ENCODE measurements around the gene ZBTB21.

DNA sequence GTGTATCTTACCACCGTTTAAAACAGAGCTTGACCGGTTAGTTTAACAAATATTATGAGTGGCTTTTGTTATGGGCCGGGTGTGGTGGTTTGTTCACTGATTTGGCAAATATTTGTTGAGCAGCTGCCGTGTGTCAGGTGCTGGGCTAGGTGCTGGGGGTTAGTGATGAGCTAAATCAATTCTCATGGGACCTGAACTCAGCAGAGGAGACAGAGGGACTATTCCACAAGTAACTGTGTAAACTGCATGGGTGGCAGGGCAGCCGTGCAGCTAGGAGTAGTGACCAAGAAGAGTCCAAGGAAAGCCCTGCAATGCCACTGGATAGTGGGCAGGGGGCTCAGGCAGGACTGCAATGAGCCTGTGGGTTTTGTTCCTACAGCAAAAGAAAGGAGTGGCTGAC lies 45.1 kb downstream of the ZBTB21 start:
- TF ChIP-seq, protein P1, sequence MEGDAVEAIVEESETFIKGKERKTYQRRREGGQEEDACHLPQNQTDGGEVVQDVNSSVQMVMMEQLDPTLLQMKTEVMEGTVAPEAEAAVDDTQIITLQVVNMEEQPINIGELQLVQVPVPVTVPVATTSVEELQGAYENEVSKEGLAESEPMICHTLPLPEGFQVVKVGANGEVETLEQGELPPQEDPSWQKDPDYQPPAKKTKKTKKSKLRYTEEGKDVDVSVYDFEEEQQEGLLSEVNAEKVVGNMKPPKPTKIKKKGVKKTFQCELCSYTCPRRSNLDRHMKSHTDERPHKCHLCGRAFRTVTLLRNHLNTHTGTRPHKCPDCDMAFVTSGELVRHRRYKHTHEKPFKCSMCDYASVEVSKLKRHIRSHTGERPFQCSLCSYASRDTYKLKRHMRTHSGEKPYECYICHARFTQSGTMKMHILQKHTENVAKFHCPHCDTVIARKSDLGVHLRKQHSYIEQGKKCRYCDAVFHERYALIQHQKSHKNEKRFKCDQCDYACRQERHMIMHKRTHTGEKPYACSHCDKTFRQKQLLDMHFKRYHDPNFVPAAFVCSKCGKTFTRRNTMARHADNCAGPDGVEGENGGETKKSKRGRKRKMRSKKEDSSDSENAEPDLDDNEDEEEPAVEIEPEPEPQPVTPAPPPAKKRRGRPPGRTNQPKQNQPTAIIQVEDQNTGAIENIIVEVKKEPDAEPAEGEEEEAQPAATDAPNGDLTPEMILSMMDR (IDR thresholded peaks at IDR 0.05; ENCODE audit: low read depth, low read length): no peak
- no peak for TF ChIP-seq MYC (IDR thresholded peaks at IDR 0.05; ENCODE audit: low read depth, low read length)
- no peak for TF ChIP-seq POLR2A (IDR thresholded peaks at IDR 0.05; ENCODE audit: extremely low read depth, insufficient read length)
- TF ChIP-seq MAX (IDR thresholded peaks at IDR 0.05; ENCODE audit: low read depth, low read length): no peak
